WTC11 (cell line): Measurements from ENCODE around the gene CBX6. TPM values are rescaled to one million over a fixed set of nuclear protein-coding genes. Genes with fewer than 3 reads are reported as not detected.

Source experiments
- ATAC-seq: fragments of 200-7000 bp; cut with Tn5 transposase; 2 replicates; pipeline ENCODE4 v1.10.0; 2021; ENCODE audit warnings: mild to moderate bottlenecking, moderate library complexity
- CTCF ChIA-PET: fragments of 300-600 bp; sonication (Branson Sonifier 250); formaldehyde crosslinking; loops from one replicate; lab custom pipeline; 2021; ENCODE audit warnings: antibody characterized with exemption; lab: Charles Lee
- POLR2A ChIA-PET: fragments of 350-600 bp; sonication (Branson Sonifier 250); formaldehyde crosslinking; loops from one replicate; lab custom pipeline; 2021; ENCODE audit warnings: antibody characterized with exemption; lab: Charles Lee
- DNase-seq: peaks from one replicate; pipeline ENCODE4 v3.0.0; 2021; ENCODE audit warnings: low spot score
- H3K27ac Mint-ChIP-seq: 2 replicates; pipeline ENCODE4 v1.8.0; 2021; ENCODE audit warnings: mixed read lengths
- H3K27me3 Mint-ChIP-seq: 2 replicates; pipeline ENCODE4 v1.8.0; 2021; ENCODE audit warnings: low read depth, mild to moderate bottlenecking, moderate library complexity, mixed read lengths
- H3K36me3 Mint-ChIP-seq: 2 replicates; pipeline ENCODE4 v1.8.0; 2021; ENCODE audit warnings: mixed read lengths
- H3K4me1 Mint-ChIP-seq: 2 replicates; pipeline ENCODE4 v1.8.0; 2022; ENCODE audit warnings: mixed read lengths
- H3K4me3 Mint-ChIP-seq: 2 replicates; pipeline ENCODE4 v1.8.0; 2021; ENCODE audit warnings: mild to moderate bottlenecking, moderate library complexity, mixed read lengths
- H3K9me3 Mint-ChIP-seq: 2 replicates; pipeline ENCODE4 v1.8.0; 2021; ENCODE audit warnings: mixed read lengths
- CBFB ChIP-seq: sonication (generic); formaldehyde crosslinking; IDR thresholded peaks from 2 replicates; pipeline ENCODE4 v1.8.1; 2022; ENCODE audit warnings: mild to moderate bottlenecking, low read depth, missing genetic modification reagents
- ESRRA ChIP-seq: sonication (generic); formaldehyde crosslinking; IDR thresholded peaks from 2 replicates; pipeline ENCODE4 v1.8.1; 2022; ENCODE audit warnings: mild to moderate bottlenecking, missing genetic modification reagents, borderline replicate concordance
- FOXK1 ChIP-seq: sonication (generic); formaldehyde crosslinking; IDR thresholded peaks from 2 replicates; pipeline ENCODE4 v1.8.0; 2022; ENCODE audit warnings: mild to moderate bottlenecking, moderate library complexity, missing genetic modification reagents
- GABPB1 ChIP-seq: sonication (generic); formaldehyde crosslinking; IDR thresholded peaks from 2 replicates; pipeline ENCODE4 v1.8.1; 2023; ENCODE audit warnings: mild to moderate bottlenecking, missing genetic modification reagents
- IRF2 ChIP-seq: sonication (generic); formaldehyde crosslinking; IDR thresholded peaks from 2 replicates; pipeline ENCODE4 v1.8.0; 2022; ENCODE audit warnings: low read depth, missing genetic modification reagents, borderline replicate concordance
- JAZF1 ChIP-seq: fragments of 250-450 bp; sonication (Bioruptor Pico); IDR thresholded peaks from 2 replicates; pipeline ENCODE4 v1.9.0; 2021; ENCODE audit warnings: moderate library complexity, mild to moderate bottlenecking, inconsistent platforms
- JUN ChIP-seq: sonication (generic); formaldehyde crosslinking; IDR thresholded peaks from 2 replicates; pipeline ENCODE4 v1.8.0; 2023; ENCODE audit warnings: mild to moderate bottlenecking, missing genetic modification reagents
- MAX ChIP-seq: sonication (generic); formaldehyde crosslinking; IDR thresholded peaks from 2 replicates; pipeline ENCODE4 v1.8.0; 2022; ENCODE audit warnings: mild to moderate bottlenecking, missing genetic modification reagents
- MLX ChIP-seq: sonication (generic); formaldehyde crosslinking; IDR thresholded peaks from 2 replicates; pipeline ENCODE4 v1.8.1; 2023; ENCODE audit warnings: mild to moderate bottlenecking, missing genetic modification reagents, moderate library complexity
- MYBL2 ChIP-seq: sonication (generic); formaldehyde crosslinking; IDR thresholded peaks from 2 replicates; pipeline ENCODE4 v1.8.1; 2023; ENCODE audit warnings: mild to moderate bottlenecking, moderate library complexity, missing genetic modification reagents
- RELA ChIP-seq: sonication (generic); formaldehyde crosslinking; IDR thresholded peaks from 2 replicates; pipeline ENCODE4 v1.8.1; 2022; ENCODE audit warnings: missing genetic modification reagents, mild to moderate bottlenecking, borderline replicate concordance
- RORB ChIP-seq: fragments of 250-450 bp; sonication (Bioruptor Pico); IDR thresholded peaks from 2 replicates; pipeline ENCODE4 v1.9.0; 2021; ENCODE audit warnings: mild to moderate bottlenecking
- SP1 ChIP-seq: sonication (generic); formaldehyde crosslinking; conservative IDR thresholded peaks from 2 replicates; pipeline ENCODE4 v1.8.1; 2022; ENCODE audit warnings: missing genetic modification reagents
- TCF7 ChIP-seq: sonication (generic); formaldehyde crosslinking; IDR thresholded peaks from 2 replicates; pipeline ENCODE4 v1.8.0; 2022; ENCODE audit warnings: mild to moderate bottlenecking, low read depth, missing genetic modification reagents, moderate library complexity
- ZNF121 ChIP-seq: sonication (generic); formaldehyde crosslinking; IDR thresholded peaks from 2 replicates; pipeline ENCODE4 v1.8.0; 2023; ENCODE audit warnings: missing genetic modification reagents
- ZNF219 ChIP-seq: sonication (generic); formaldehyde crosslinking; IDR thresholded peaks from 2 replicates; pipeline ENCODE4 v1.8.0; 2023; ENCODE audit warnings: missing genetic modification reagents, mild to moderate bottlenecking, borderline replicate concordance
- ZNF396 ChIP-seq: fragments of 250-450 bp; sonication (Bioruptor Pico); IDR thresholded peaks from 2 replicates; pipeline ENCODE4 v1.8.0; 2021; ENCODE audit warnings: mild to moderate bottlenecking, moderate library complexity, borderline replicate concordance
- total RNA-seq: library from RNA; stranded (reverse); gene quantifications from 3 replicates; pipeline ENCODE4 v1.2.3, GENCODE V29; 2021
- TF ChIP-seq, protein P1 (sequence below): fragments of 250-450 bp; sonication (Bioruptor Pico); IDR thresholded peaks from 2 replicates; pipeline ENCODE4 v1.9.0; 2021; ENCODE audit warnings: mild to moderate bottlenecking
- TF ChIP-seq, protein P2 (sequence below): fragments of 250-450 bp; sonication (Bioruptor Pico); IDR thresholded peaks from 2 replicates; pipeline ENCODE4 v1.9.0; 2021; ENCODE audit warnings: moderate library complexity, mild to moderate bottlenecking, inconsistent platforms, borderline replicate concordance
- TF ChIP-seq, protein P3 (sequence below): fragments of 250-450 bp; sonication (Bioruptor Pico); IDR thresholded peaks from 2 replicates; pipeline ENCODE4 v1.8.0; 2021; ENCODE audit warnings: mild to moderate bottlenecking
- TF ChIP-seq, protein P4 (sequence below): sonication (generic); formaldehyde crosslinking; IDR thresholded peaks from 2 replicates; pipeline ENCODE4 v1.8.0; 2023; ENCODE audit warnings: mild to moderate bottlenecking, missing genetic modification reagents

Gene CBX6
- total RNA-seq, 1 experiment from 2014 or later = 27.0 TPM

GRCh38 chr22:38867471-38868285 lies 4.3 kb downstream of the CBX6 start:
- Mint-ChIP-seq H3K27me3 (no peaks in the 10 kb centered on the region), H3K9me3 (no peaks in the 10 kb centered on the region), H3K36me3 (peaks cover 13% of the 10 kb centered on the region; the same call in 1 of the 2 replicates), H3K4me3 (no peak overlapping the region), H3K27ac (no peak overlapping the region), H3K4me1 (peaks cover 30% of the 10 kb centered on the region)
- no peak for DNase-seq
- CTCF ChIA-PET = interaction anchor here (1.8 to 5.4 kb wide), 3 partner anchors 9 to 99 kb away, joined by 5 to 67 read pairs (median 22); no protein-coding TSS in a partner anchor
- TF ChIP-seq, protein P1, sequence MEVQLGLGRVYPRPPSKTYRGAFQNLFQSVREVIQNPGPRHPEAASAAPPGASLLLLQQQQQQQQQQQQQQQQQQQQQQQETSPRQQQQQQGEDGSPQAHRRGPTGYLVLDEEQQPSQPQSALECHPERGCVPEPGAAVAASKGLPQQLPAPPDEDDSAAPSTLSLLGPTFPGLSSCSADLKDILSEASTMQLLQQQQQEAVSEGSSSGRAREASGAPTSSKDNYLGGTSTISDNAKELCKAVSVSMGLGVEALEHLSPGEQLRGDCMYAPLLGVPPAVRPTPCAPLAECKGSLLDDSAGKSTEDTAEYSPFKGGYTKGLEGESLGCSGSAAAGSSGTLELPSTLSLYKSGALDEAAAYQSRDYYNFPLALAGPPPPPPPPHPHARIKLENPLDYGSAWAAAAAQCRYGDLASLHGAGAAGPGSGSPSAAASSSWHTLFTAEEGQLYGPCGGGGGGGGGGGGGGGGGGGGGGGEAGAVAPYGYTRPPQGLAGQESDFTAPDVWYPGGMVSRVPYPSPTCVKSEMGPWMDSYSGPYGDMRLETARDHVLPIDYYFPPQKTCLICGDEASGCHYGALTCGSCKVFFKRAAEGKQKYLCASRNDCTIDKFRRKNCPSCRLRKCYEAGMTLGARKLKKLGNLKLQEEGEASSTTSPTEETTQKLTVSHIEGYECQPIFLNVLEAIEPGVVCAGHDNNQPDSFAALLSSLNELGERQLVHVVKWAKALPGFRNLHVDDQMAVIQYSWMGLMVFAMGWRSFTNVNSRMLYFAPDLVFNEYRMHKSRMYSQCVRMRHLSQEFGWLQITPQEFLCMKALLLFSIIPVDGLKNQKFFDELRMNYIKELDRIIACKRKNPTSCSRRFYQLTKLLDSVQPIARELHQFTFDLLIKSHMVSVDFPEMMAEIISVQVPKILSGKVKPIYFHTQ = no peak
- TF ChIP-seq ZNF219 (no peak), ESRRA (no peak), RELA (no peak), SP1 (no peak), CBFB (CRISPR knock-in tag) (no peak), MYBL2 (no peak), ZNF396 (CRISPR knock-in tag) (no peak), IRF2 (CRISPR knock-in tag) (no peak), ZNF121 (no peak), MLX (CRISPR knock-in tag) (no peak), GABPB1 (CRISPR knock-in tag) (no peak), JAZF1 (CRISPR knock-in tag) (no peak)
- TF ChIP-seq, protein P2, sequence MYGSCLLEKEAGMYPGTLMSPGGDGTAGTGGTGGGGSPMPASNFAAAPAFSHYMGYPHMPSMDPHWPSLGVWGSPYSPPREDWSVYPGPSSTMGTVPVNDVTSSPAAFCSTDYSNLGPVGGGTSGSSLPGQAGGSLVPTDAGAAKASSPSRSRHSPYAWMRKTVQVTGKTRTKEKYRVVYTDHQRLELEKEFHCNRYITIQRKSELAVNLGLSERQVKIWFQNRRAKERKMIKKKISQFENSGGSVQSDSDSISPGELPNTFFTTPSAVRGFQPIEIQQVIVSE (CRISPR knock-in tag) = no peak
- no peak for ATAC-seq
- POLR2A ChIA-PET = no interaction called here

GRCh38 chr22:38867124-38867455 lies 4.9 kb downstream of the CBX6 start:
- H3K4me1 Mint-ChIP-seq = peaks cover 32% of the 10 kb centered on the region
- ChIA-PET CTCF (interaction anchor here (1.1 to 5.4 kb wide), 4 partner anchors 16 to 173 kb away, joined by 3 to 67 read pairs (median 3); no protein-coding TSS in a partner anchor), POLR2A (no interaction called here)
- H3K4me3 Mint-ChIP-seq = no peak overlapping the region
- H3K36me3 Mint-ChIP-seq = peaks cover 13% of the 10 kb centered on the region; the same call in 1 of the 2 replicates
- no peak for ATAC-seq
- TF ChIP-seq ZNF396 (CRISPR knock-in tag) (no peak), FOXK1 (CRISPR knock-in tag) (no peak), TCF7 (CRISPR knock-in tag) (no peak), MAX (CRISPR knock-in tag) (no peak), IRF2 (CRISPR knock-in tag) (no peak), JUN (CRISPR knock-in tag) (no peak), RORB (CRISPR knock-in tag) (no peak)
- TF ChIP-seq, protein P3, sequence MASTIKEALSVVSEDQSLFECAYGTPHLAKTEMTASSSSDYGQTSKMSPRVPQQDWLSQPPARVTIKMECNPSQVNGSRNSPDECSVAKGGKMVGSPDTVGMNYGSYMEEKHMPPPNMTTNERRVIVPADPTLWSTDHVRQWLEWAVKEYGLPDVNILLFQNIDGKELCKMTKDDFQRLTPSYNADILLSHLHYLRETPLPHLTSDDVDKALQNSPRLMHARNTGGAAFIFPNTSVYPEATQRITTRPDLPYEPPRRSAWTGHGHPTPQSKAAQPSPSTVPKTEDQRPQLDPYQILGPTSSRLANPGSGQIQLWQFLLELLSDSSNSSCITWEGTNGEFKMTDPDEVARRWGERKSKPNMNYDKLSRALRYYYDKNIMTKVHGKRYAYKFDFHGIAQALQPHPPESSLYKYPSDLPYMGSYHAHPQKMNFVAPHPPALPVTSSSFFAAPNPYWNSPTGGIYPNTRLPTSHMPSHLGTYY = no peak
- TF ChIP-seq, protein P4, sequence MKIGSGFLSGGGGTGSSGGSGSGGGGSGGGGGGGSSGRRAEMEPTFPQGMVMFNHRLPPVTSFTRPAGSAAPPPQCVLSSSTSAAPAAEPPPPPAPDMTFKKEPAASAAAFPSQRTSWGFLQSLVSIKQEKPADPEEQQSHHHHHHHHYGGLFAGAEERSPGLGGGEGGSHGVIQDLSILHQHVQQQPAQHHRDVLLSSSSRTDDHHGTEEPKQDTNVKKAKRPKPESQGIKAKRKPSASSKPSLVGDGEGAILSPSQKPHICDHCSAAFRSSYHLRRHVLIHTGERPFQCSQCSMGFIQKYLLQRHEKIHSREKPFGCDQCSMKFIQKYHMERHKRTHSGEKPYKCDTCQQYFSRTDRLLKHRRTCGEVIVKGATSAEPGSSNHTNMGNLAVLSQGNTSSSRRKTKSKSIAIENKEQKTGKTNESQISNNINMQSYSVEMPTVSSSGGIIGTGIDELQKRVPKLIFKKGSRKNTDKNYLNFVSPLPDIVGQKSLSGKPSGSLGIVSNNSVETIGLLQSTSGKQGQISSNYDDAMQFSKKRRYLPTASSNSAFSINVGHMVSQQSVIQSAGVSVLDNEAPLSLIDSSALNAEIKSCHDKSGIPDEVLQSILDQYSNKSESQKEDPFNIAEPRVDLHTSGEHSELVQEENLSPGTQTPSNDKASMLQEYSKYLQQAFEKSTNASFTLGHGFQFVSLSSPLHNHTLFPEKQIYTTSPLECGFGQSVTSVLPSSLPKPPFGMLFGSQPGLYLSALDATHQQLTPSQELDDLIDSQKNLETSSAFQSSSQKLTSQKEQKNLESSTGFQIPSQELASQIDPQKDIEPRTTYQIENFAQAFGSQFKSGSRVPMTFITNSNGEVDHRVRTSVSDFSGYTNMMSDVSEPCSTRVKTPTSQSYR (CRISPR knock-in tag) = no peak
- H3K27me3 Mint-ChIP-seq = no peaks in the 10 kb centered on the region
- DNase-seq = no peak
- H3K9me3 Mint-ChIP-seq = no peaks in the 10 kb centered on the region
- no peak overlapping the region for H3K27ac Mint-ChIP-seq
